Caco-2 (cell line): ENCODE measurements around the gene CTXND1. TPM values are rescaled to one million over a fixed set of nuclear protein-coding genes. Genes with fewer than 3 reads are reported as not detected.

Source experiments
- BruUV-seq: library from RNA; stranded (reverse); fragments of 400-500 nt; replicated peaks from 2 replicates; lab custom pipeline; 2021; lab: Mats Ljungman, UMichigan
- CTCF ChIA-PET: fragments of 300-600 bp; sonication (Branson Sonifier 250); formaldehyde crosslinking; loops from one replicate; lab custom pipeline; 2022; ENCODE audit warnings: antibody characterized with exemption; lab: Charles Lee
- POLR2A ChIA-PET: fragments of 300-600 bp; sonication (Branson Sonifier 250); formaldehyde crosslinking; loops from one replicate; lab custom pipeline; 2022; ENCODE audit warnings: antibody characterized with exemption; lab: Charles Lee
- DNase-seq, 2 experiments: peaks; one replicate each; pipeline versions ENCODE4 v3.0.0 to v3.0.0-alpha.2; 2020 to 2022
- H3K27me3 ChIP-seq: replicated peaks from 2 replicates; pipeline ENCODE4 v1.6.0; 2011; ENCODE audit warnings: low read length; ENCODE audit not compliant: control insufficient read depth, insufficient read depth
- H3K36me3 ChIP-seq: 2 replicates; pipeline ENCODE4 v1.5.1; 2011; ENCODE audit warnings: low read length; ENCODE audit not compliant: control insufficient read depth, insufficient read depth
- H3K4me1 ChIP-seq: fragments of 250-450 bp; sonication (Bioruptor Pico); 2 replicates; pipeline ENCODE4 v1.5.1; 2020; ENCODE audit warnings: mild to moderate bottlenecking
- H3K4me3 ChIP-seq: 2 replicates; pipeline ENCODE4 v1.5.1; 2011; ENCODE audit warnings: low read depth, mild to moderate bottlenecking, control low read depth, low read length
- H3K9me3 ChIP-seq: fragments of 250-450 bp; sonication (Bioruptor Pico); 2 replicates; pipeline ENCODE4 v1.5.1; 2020; ENCODE audit warnings: mild to moderate bottlenecking, moderate library complexity
- H3K27ac Mint-ChIP-seq: one replicate; pipeline ENCODE4 v1.8.0; 2022; ENCODE audit warnings: mixed read lengths; ENCODE audit not compliant: unreplicated experiment
- H3K27me3 Mint-ChIP-seq: one replicate; pipeline ENCODE4 v1.8.0; 2022; ENCODE audit warnings: mixed read lengths; ENCODE audit not compliant: insufficient read depth, unreplicated experiment
- H3K36me3 Mint-ChIP-seq: one replicate; pipeline ENCODE4 v1.8.0; 2022; ENCODE audit warnings: mild to moderate bottlenecking, mixed read lengths; ENCODE audit not compliant: insufficient read depth, unreplicated experiment
- H3K4me1 Mint-ChIP-seq: one replicate; pipeline ENCODE4 v1.8.0; 2022; ENCODE audit warnings: low read depth, mixed read lengths; ENCODE audit not compliant: unreplicated experiment
- H3K4me3 Mint-ChIP-seq: one replicate; pipeline ENCODE4 v1.8.0; 2022; ENCODE audit warnings: mild to moderate bottlenecking, moderate library complexity, mixed read lengths; ENCODE audit not compliant: unreplicated experiment
- H3K9me3 Mint-ChIP-seq: one replicate; pipeline ENCODE4 v1.8.0; 2022; ENCODE audit warnings: mixed read lengths; ENCODE audit not compliant: unreplicated experiment
- CTCF ChIP-seq, 2 experiments: fragments of 200-600 bp in 1 of 2; IDR thresholded peaks; 1 replicate in 1 of 2; 2 replicates in 1 of 2; pipeline versions ENCODE4 v1.5.1 to v1.8.0; 2011 to 2022; ENCODE audit warnings: antibody characterized with exemption in 1 of 2, control low read depth in 1 of 2, inconsistent platforms in 1 of 2, low read depth in 1 of 2, low read length in 1 of 2, mild to moderate bottlenecking in 1 of 2, moderate library complexity in 1 of 2; ENCODE audit not compliant: insufficient read depth in 1 of 2, severe bottlenecking in 1 of 2, unreplicated experiment in 1 of 2
- intact Hi-C: fragments of 100-400 bp; cut with micrococcal nuclease; formaldehyde crosslinking; loops from one replicate; pipeline ENCODE4 v1.10.0; 2022; ENCODE audit not compliant: unreplicated experiment
- total RNA-seq: library from RNA; stranded (reverse); gene quantifications from 2 replicates; pipeline ENCODE4 v1.2.3, GENCODE V29; 2022

CTXND1 gene
- total RNA-seq, 1 experiment from 2014 or later, result 0.05 TPM

- H3K4me3 ChIP-seq, result no peak overlapping the region
- peak; percentile 4 to 51 for DNase-seq
- ChIA-PET POLR2A (no interaction called here), CTCF (no interaction called here)
- Mint-ChIP-seq H3K27me3 (peaks cover 2% of the 10 kb centered on the region), H3K9me3 (no peaks in the 10 kb centered on the region), H3K27ac (peak overlapping the region; percentile 48), H3K4me3 (no peak overlapping the region), H3K4me1 (peaks cover 8% of the 10 kb centered on the region), H3K36me3 (no peaks in the 10 kb centered on the region)
- intact Hi-C loops, result no loop called here
- H3K27me3 ChIP-seq, result no peaks in the 10 kb centered on the region
- H3K36me3 ChIP-seq, result no peaks in the 10 kb centered on the region
- peaks cover 33% of the 10 kb centered on the region for H3K4me1 ChIP-seq
- TF ChIP-seq CTCF (IDR thresholded peaks at IDR 0.05; ENCODE audit: insufficient read depth in 1 of 2, low read depth in 1 of 2, low read length in 1 of 2, severe bottlenecking in 1 of 2, unreplicated experiment in 1 of 2), result no peak
- BruUV-seq, result no TSS peak
- no peaks in the 10 kb centered on the region for H3K9me3 ChIP-seq
Observed at GRCh38 chr15:80247320-80247719, 4.7 kb downstream of the CTXND1 start.

GRCh38 chr15:80246425-80246894, 5.6 kb downstream of the CTXND1 start:
- POLR2A ChIA-PET, result no interaction called here
- Mint-ChIP-seq H3K4me1 (peaks cover 8% of the 10 kb centered on the region), H3K4me3 (no peak overlapping the region), H3K36me3 (no peaks in the 10 kb centered on the region), H3K27ac (no peak overlapping the region), H3K27me3 (no peaks in the 10 kb centered on the region), H3K9me3 (no peaks in the 10 kb centered on the region)
- Histone ChIP-seq H3K4me3 (no peak overlapping the region), H3K27me3 (no peaks in the 10 kb centered on the region), H3K4me1 (peaks cover 31% of the 10 kb centered on the region), H3K36me3 (no peaks in the 10 kb centered on the region), H3K9me3 (no peaks in the 10 kb centered on the region)
- CTCF ChIA-PET, result no interaction called here
- intact Hi-C loops, result no loop called here
- DNase-seq, result no peak
- TF ChIP-seq CTCF (IDR thresholded peaks at IDR 0.05; ENCODE audit: insufficient read depth in 1 of 2, low read depth in 1 of 2, low read length in 1 of 2, severe bottlenecking in 1 of 2, unreplicated experiment in 1 of 2), result no peak
- BruUV-seq, result no TSS peak

DNA sequence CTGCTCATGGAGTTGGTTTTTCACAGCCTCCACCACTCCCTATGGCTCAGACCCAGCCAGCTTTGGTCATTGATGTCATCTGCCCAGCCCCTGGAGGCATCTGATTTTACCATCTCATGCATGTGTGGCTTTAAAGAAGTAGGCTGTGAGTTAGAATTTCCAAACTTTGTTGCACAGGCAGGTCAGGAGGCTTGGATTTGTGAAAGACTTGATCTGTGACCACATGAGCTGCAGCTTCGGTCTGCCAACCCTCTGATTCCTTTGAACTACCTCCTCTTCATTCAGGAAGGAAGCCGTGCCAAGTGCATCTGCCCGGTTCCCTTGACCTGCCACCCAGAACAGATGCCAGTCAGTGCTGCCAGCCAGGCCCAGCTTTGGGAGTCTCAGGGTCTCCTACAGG, 9.2 kb downstream of the CTXND1 start:
- H3K4me3 ChIP-seq, result no peak overlapping the region
- H3K4me1 ChIP-seq, result peaks cover 8% of the 10 kb centered on the region
- H3K27me3 Mint-ChIP-seq, result no peaks in the 10 kb centered on the region
- ChIA-PET CTCF (no interaction called here), POLR2A (no interaction called here)
- no peaks in the 10 kb centered on the region for H3K27me3 ChIP-seq
- DNase-seq, result no peak
- H3K4me3 Mint-ChIP-seq, result no peak overlapping the region
- H3K9me3 ChIP-seq, result no peaks in the 10 kb centered on the region
- H3K9me3 Mint-ChIP-seq, result no peaks in the 10 kb centered on the region
- no peak for TF ChIP-seq CTCF (IDR thresholded peaks at IDR 0.05; ENCODE audit: insufficient read depth in 1 of 2, low read depth in 1 of 2, low read length in 1 of 2, severe bottlenecking in 1 of 2, unreplicated experiment in 1 of 2)
- intact Hi-C loops, result loop anchor here (2.0 kb wide), 1 partner anchor 66 kb away; no protein-coding TSS in a partner anchor
- no peak overlapping the region for H3K27ac Mint-ChIP-seq
- no peaks in the 10 kb centered on the region for H3K36me3 ChIP-seq
- no peaks in the 10 kb centered on the region for H3K36me3 Mint-ChIP-seq
- no TSS peak for BruUV-seq
- peaks cover 8% of the 10 kb centered on the region for H3K4me1 Mint-ChIP-seq
